GM23338 (cell line): Measurements from ENCODE around the gene ACOT11. TPM values are rescaled to one million over a fixed set of nuclear protein-coding genes. Genes with fewer than 3 reads are reported as not detected.
A peak's percentile ranks its signal among the peaks of the same experiment; 100 is the strongest.

ENCODE experiments used
- ATAC-seq: fragments of 200-7000 bp; cut with Tn5 transposase; 3 replicates; pipeline ENCODE4 v1.9.1; 2020
- DNase-seq: peaks from one replicate; pipeline ENCODE4 v3.0.0-alpha.2; 2015; ENCODE audit warnings: low spot score
- H2AFZ ChIP-seq: fragments of 200-600 bp; sonication (generic); 2 replicates; pipeline ENCODE4 v1.8.0; 2016; ENCODE audit warnings: antibody characterized with exemption, mild to moderate bottlenecking, moderate library complexity
- H3F3A ChIP-seq: fragments of 200-600 bp; sonication (generic); replicated peaks from 2 replicates; pipeline ENCODE4 v1.8.0; 2017; ENCODE audit warnings: antibody characterized with exemption, mixed run types, low read depth
- H3K27ac ChIP-seq: fragments of 200-600 bp; sonication (generic); 2 replicates; pipeline ENCODE4 v1.6.1; 2016; ENCODE audit warnings: low read depth
- H3K27me3 ChIP-seq: fragments of 200-600 bp; sonication (generic); 2 replicates; pipeline ENCODE4 v1.8.0; 2016; ENCODE audit warnings: mild to moderate bottlenecking, mixed run types, moderate library complexity; ENCODE audit not compliant: insufficient read depth
- H3K36me3 ChIP-seq: fragments of 200-600 bp; sonication (generic); 2 replicates; pipeline ENCODE4 v1.8.0; 2016; ENCODE audit warnings: mild to moderate bottlenecking; ENCODE audit not compliant: insufficient read depth
- H3K4me1 ChIP-seq: fragments of 200-600 bp; sonication (generic); 2 replicates; pipeline ENCODE4 v1.8.0; 2016; ENCODE audit warnings: mild to moderate bottlenecking, moderate library complexity; ENCODE audit not compliant: insufficient read depth
- H3K4me2 ChIP-seq: fragments of 200-600 bp; sonication (generic); 2 replicates; pipeline ENCODE4 v1.7.1; 2017; ENCODE audit warnings: mixed run types
- H3K4me3 ChIP-seq: fragments of 200-600 bp; sonication (generic); 2 replicates; pipeline ENCODE4 v1.6.1; 2016; ENCODE audit warnings: mixed run types
- H3K79me2 ChIP-seq: fragments of 200-600 bp; sonication (generic); replicated peaks from 2 replicates; pipeline ENCODE4 v1.8.0; 2017; ENCODE audit warnings: mild to moderate bottlenecking; ENCODE audit not compliant: insufficient read depth
- H3K9me2 ChIP-seq: fragments of 200-600 bp; sonication (generic); 2 replicates; pipeline ENCODE4 v1.8.0; 2017; ENCODE audit not compliant: insufficient read depth
- H4K20me1 ChIP-seq: fragments of 200-600 bp; sonication (generic); replicated peaks from 2 replicates; pipeline ENCODE4 v1.8.0; 2017; ENCODE audit warnings: mild to moderate bottlenecking; ENCODE audit not compliant: insufficient read depth
- H3K27ac Mint-ChIP-seq: 2 replicates; pipeline ENCODE4 v1.8.0; 2020; ENCODE audit warnings: inconsistent platforms, mild to moderate bottlenecking, moderate library complexity, mixed read lengths
- H3K27me3 Mint-ChIP-seq: 3 replicates; pipeline ENCODE4 v1.8.0; 2022; ENCODE audit warnings: low read depth, mild to moderate bottlenecking, moderate library complexity, mixed read lengths, inconsistent platforms; ENCODE audit not compliant: insufficient read depth, poor library complexity
- H3K36me3 Mint-ChIP-seq: 3 replicates; pipeline ENCODE4 v1.8.0; 2021; ENCODE audit warnings: low read depth, mild to moderate bottlenecking, inconsistent platforms, moderate library complexity, mixed read lengths
- H3K4me1 Mint-ChIP-seq: 3 replicates; pipeline ENCODE4 v1.8.0; 2020; ENCODE audit warnings: mild to moderate bottlenecking, inconsistent platforms, mixed read lengths
- H3K4me3 Mint-ChIP-seq: 3 replicates; pipeline ENCODE4 v1.8.0; 2021; ENCODE audit warnings: moderate library complexity, mild to moderate bottlenecking, inconsistent platforms, mixed read lengths
- H3K9me3 Mint-ChIP-seq: 3 replicates; pipeline ENCODE4 v1.8.0; 2020; ENCODE audit warnings: moderate library complexity, mild to moderate bottlenecking, inconsistent platforms, mixed read lengths
- CREB1 ChIP-seq: fragments of 250-450 bp; sonication (Bioruptor Pico); IDR thresholded peaks from 2 replicates; pipeline ENCODE4 v1.5.0; 2020; ENCODE audit warnings: low read depth, mild to moderate bottlenecking, moderate library complexity
- EZH2phosphoT487 ChIP-seq: fragments of 200-600 bp; sonication (generic); IDR thresholded peaks from one replicate; pipeline ENCODE4 v1.8.1; 2018; ENCODE audit warnings: antibody characterized with exemption; ENCODE audit not compliant: unreplicated experiment
- JUNB ChIP-seq: IDR thresholded peaks from one replicate; pipeline ENCODE4 v1.6.1; 2016; ENCODE audit warnings: antibody characterized with exemption; ENCODE audit not compliant: unreplicated experiment
- ZNF331 ChIP-seq: fragments of 250-450 bp; sonication (Bioruptor Pico); IDR thresholded peaks from 2 replicates; pipeline ENCODE4 v1.5.0; 2020; ENCODE audit warnings: low read depth, mild to moderate bottlenecking, moderate library complexity
- polyA plus RNA-seq: library from polyadenylated mRNA; unstranded; fragments of >200 nt; fragmentation: Nextera tagmentation; extraction: Ambion mirVana; gene quantifications from 2 replicates; pipeline ENCODE4 v1.2.1, GENCODE V29; 2016
- total RNA-seq: library from RNA; depleted of rRNA; stranded (reverse); fragments of >200 nt; shearing (Covaris generic); gene quantifications from 2 replicates; pipeline ENCODE4 v1.2.3, GENCODE V29; 2014
- TF ChIP-seq, protein P1 (sequence below): fragments of 250-450 bp; sonication (Bioruptor Pico); IDR thresholded peaks from 2 replicates; pipeline ENCODE4 v1.5.0; 2020; ENCODE audit warnings: mild to moderate bottlenecking, moderate library complexity
- TF ChIP-seq, protein P2 (sequence below), 2 experiments: fragments of 200-600 bp in 1 of 2; sonication (generic) in 1 of 2; conservative IDR thresholded peaks; 2 replicates each; pipeline versions ENCODE4 v1.5.1 to v1.6.1; 2016 to 2017; ENCODE audit warnings: antibody characterized with exemption in 2 of 2, low read depth in 2 of 2, mild to moderate bottlenecking in 2 of 2, moderate library complexity in 1 of 2

ACOT11 gene
- total and polyA plus RNA-seq, 2 experiments from 2014 or later: 1.6 to 2.7 TPM

DNA sequence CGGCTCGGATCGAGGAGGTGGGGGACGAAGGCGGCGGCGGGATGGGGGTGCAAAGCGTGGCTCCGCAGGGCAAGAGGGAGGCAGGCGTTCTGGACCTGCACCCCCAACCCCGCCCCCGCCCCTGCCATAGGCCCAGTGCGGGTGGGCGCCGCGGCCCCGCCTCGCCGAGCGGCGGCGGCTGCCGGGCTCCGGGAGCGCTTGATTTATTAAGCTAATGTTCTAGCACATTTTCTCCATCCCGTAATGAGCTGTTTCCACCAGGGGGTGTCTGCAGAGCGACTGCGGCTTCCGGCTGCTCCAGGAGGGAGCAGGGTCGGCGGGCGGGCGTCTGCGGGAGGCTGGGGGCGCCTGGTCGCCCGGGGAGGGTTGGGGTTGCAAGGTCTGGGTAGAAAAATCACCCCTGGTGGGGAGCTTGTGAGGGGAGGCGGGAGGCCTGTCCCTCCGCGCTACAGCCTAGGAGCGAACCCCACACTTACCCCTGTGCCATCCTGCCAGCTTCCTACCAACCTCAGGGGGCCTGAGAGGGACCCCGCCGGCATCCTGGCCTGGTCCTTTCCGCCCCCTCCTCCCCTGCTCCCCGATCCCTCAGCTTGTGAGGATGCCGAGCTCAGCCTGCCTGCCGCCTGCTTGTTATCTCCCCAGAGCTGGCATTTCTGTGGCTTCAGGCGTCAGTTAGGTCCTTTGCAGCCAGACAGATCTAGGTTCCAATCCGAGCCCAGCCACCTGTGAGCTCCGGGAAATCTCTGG lies 48.5 kb upstream of the ACOT11 start:
- H3K27ac Mint-ChIP-seq: no peak overlapping the region
- H3K27ac ChIP-seq: no peak overlapping the region
- H3F3A ChIP-seq: peaks cover 5% of the 10 kb centered on the region

DNA sequence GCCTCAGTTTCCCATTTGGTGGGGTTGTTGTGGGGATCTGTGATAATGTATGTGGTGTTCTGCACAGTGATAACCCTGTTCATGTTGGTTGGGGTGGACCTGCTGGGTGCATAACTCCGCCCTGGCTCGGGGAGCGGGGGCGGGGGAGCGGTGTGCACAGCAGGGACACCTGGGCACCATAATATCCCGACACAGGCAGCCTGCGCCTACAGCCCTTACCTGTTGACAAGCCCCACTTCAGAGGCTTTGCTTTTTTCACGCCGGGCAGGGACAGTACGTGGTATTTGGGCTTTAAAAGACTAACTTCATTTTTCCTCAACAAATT lies 48.0 kb upstream of the ACOT11 start:
- no peaks in the 10 kb centered on the region for H3K9me2 ChIP-seq
- H3K4me3 ChIP-seq: peak overlapping the region; percentile 69
- H3F3A ChIP-seq: peaks cover 5% of the 10 kb centered on the region
- H3K4me2 ChIP-seq: peak overlapping the region; percentile 90
- Mint-ChIP-seq H3K27me3 (peaks cover 23% of the 10 kb centered on the region), H3K4me1 (peaks cover 24% of the 10 kb centered on the region), H3K9me3 (no peaks in the 10 kb centered on the region), H3K36me3 (no peaks in the 10 kb centered on the region), H3K27ac (no peak overlapping the region), H3K4me3 (peak overlapping the region; percentile 64)
- peak overlapping the region; percentile 98 for H2AFZ ChIP-seq
- H3K27me3 ChIP-seq: peaks cover 4% of the 10 kb centered on the region; the same call in 1 of the 2 replicates
- ATAC-seq (peak; percentile 40), DNase-seq (no peak)
- no peaks in the 10 kb centered on the region for H4K20me1 ChIP-seq
- H3K4me1 ChIP-seq: peaks cover 31% of the 10 kb centered on the region
- H3K79me2 ChIP-seq: no peaks in the 10 kb centered on the region
- H3K36me3 ChIP-seq: no peaks in the 10 kb centered on the region
- no peak overlapping the region for H3K27ac ChIP-seq
- TF ChIP-seq CREB1: no peak
- TF ChIP-seq, protein P1, sequence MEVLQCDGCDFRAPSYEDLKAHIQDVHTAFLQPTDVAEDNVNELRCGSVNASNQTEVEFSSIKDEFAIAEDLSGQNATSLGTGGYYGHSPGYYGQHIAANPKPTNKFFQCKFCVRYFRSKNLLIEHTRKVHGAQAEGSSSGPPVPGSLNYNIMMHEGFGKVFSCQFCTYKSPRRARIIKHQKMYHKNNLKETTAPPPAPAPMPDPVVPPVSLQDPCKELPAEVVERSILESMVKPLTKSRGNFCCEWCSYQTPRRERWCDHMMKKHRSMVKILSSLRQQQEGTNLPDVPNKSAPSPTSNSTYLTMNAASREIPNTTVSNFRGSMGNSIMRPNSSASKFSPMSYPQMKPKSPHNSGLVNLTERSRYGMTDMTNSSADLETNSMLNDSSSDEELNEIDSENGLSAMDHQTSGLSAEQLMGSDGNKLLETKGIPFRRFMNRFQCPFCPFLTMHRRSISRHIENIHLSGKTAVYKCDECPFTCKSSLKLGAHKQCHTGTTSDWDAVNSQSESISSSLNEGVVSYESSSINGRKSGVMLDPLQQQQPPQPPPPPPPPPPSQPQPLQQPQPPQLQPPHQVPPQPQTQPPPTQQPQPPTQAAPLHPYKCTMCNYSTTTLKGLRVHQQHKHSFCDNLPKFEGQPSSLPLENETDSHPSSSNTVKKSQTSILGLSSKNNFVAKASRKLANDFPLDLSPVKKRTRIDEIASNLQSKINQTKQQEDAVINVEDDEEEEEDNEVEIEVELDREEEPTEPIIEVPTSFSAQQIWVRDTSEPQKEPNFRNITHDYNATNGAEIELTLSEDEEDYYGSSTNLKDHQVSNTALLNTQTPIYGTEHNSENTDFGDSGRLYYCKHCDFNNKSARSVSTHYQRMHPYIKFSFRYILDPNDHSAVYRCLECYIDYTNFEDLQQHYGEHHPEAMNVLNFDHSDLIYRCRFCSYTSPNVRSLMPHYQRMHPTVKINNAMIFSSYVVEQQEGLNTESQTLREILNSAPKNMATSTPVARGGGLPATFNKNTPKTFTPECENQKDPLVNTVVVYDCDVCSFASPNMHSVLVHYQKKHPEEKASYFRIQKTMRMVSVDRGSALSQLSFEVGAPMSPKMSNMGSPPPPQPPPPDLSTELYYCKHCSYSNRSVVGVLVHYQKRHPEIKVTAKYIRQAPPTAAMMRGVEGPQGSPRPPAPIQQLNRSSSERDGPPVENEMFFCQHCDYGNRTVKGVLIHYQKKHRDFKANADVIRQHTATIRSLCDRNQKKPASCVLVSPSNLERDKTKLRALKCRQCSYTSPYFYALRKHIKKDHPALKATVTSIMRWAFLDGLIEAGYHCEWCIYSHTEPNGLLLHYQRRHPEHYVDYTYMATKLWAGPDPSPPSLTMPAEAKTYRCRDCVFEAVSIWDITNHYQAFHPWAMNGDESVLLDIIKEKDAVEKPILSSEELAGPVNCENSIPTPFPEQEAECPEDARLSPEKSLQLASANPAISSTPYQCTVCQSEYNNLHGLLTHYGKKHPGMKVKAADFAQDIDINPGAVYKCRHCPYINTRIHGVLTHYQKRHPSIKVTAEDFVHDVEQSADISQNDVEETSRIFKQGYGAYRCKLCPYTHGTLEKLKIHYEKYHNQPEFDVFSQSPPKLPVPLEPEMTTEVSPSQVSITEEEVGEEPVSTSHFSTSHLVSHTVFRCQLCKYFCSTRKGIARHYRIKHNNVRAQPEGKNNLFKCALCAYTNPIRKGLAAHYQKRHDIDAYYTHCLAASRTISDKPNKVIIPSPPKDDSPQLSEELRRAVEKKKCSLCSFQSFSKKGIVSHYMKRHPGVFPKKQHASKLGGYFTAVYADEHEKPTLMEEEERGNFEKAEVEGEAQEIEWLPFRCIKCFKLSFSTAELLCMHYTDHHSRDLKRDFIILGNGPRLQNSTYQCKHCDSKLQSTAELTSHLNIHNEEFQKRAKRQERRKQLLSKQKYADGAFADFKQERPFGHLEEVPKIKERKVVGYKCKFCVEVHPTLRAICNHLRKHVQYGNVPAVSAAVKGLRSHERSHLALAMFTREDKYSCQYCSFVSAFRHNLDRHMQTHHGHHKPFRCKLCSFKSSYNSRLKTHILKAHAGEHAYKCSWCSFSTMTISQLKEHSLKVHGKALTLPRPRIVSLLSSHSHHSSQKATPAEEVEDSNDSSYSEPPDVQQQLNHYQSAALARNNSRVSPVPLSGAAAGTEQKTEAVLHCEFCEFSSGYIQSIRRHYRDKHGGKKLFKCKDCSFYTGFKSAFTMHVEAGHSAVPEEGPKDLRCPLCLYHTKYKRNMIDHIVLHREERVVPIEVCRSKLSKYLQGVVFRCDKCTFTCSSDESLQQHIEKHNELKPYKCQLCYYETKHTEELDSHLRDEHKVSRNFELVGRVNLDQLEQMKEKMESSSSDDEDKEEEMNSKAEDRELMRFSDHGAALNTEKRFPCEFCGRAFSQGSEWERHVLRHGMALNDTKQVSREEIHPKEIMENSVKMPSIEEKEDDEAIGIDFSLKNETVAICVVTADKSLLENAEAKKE (CRISPR knock-in tag): no peak
- TF ChIP-seq EZH2phosphoT487: no peak
- TF ChIP-seq, protein P2, sequence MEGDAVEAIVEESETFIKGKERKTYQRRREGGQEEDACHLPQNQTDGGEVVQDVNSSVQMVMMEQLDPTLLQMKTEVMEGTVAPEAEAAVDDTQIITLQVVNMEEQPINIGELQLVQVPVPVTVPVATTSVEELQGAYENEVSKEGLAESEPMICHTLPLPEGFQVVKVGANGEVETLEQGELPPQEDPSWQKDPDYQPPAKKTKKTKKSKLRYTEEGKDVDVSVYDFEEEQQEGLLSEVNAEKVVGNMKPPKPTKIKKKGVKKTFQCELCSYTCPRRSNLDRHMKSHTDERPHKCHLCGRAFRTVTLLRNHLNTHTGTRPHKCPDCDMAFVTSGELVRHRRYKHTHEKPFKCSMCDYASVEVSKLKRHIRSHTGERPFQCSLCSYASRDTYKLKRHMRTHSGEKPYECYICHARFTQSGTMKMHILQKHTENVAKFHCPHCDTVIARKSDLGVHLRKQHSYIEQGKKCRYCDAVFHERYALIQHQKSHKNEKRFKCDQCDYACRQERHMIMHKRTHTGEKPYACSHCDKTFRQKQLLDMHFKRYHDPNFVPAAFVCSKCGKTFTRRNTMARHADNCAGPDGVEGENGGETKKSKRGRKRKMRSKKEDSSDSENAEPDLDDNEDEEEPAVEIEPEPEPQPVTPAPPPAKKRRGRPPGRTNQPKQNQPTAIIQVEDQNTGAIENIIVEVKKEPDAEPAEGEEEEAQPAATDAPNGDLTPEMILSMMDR (conservative IDR thresholded peaks at IDR 0.05; ENCODE audit: low read depth in 2 of 2): no peak
- no peak for TF ChIP-seq ZNF331 (CRISPR knock-in tag)
- no peak for TF ChIP-seq JUNB

More for the DNA sequence above, 48.5 kb upstream of the ACOT11 start:
- H3K27me3 Mint-ChIP-seq: peaks cover 24% of the 10 kb centered on the region
- TF ChIP-seq EZH2phosphoT487: no peak
- TF ChIP-seq, protein P2 (conservative IDR thresholded peaks at IDR 0.05; ENCODE audit: low read depth in 2 of 2): peak; percentile 39 to 42; a peak in 3 of 4 replicates
- H3K27me3 ChIP-seq: peaks cover 4% of the 10 kb centered on the region; the same call in 1 of the 2 replicates
- ATAC-seq: peak; percentile 73
- H3K79me2 ChIP-seq: no peaks in the 10 kb centered on the region
- H2AFZ ChIP-seq: peak overlapping the region; percentile 98
- DNase-seq: peak; percentile 90
- H3K36me3 Mint-ChIP-seq: no peaks in the 10 kb centered on the region
- peak overlapping the region; percentile 68 for H3K4me3 Mint-ChIP-seq
- H3K4me2 ChIP-seq: peak overlapping the region; percentile 90
- no peaks in the 10 kb centered on the region for H3K36me3 ChIP-seq
- H3K9me2 ChIP-seq: no peaks in the 10 kb centered on the region
- H3K4me1 ChIP-seq: peaks cover 31% of the 10 kb centered on the region
- H3K4me1 Mint-ChIP-seq: peaks cover 24% of the 10 kb centered on the region
- H3K4me3 ChIP-seq: peak overlapping the region; percentile 69
- H4K20me1 ChIP-seq: no peaks in the 10 kb centered on the region
- no peaks in the 10 kb centered on the region for H3K9me3 Mint-ChIP-seq
